Muscle layer of duodenum (tissue), 2 donors: ENCODE data around the gene DBNL.

Experiments
- H3K27ac ChIP-seq: one replicate; pipeline ENCODE4 v1.7.0; 2013; ENCODE audit warnings: mild to moderate bottlenecking, low read length
- H3K27me3 ChIP-seq: one replicate; pipeline ENCODE4 v1.7.0; 2013; ENCODE audit warnings: low read depth, mild to moderate bottlenecking, control low read depth, low read length
- H3K36me3 ChIP-seq, 2 donors: one replicate each; pipeline ENCODE4 v1.7.0; 2013; ENCODE audit warnings: low read length in 2 of 2, control low read depth in 1 of 2, mild to moderate bottlenecking in 1 of 2; ENCODE audit not compliant: insufficient read depth in 2 of 2, control insufficient read depth in 1 of 2
- H3K4me1 ChIP-seq, 2 donors: one replicate each; pipeline ENCODE4 v1.7.0; 2013; ENCODE audit warnings: low read length in 2 of 2, mild to moderate bottlenecking in 2 of 2, control low read depth in 1 of 2, moderate library complexity in 1 of 2; ENCODE audit not compliant: insufficient read depth in 2 of 2, control insufficient read depth in 1 of 2
- H3K4me3 ChIP-seq, 2 donors: one replicate each; pipeline ENCODE4 v1.7.0; 2013; ENCODE audit warnings: low read length in 2 of 2, low read depth in 1 of 2, mild to moderate bottlenecking in 1 of 2
- H3K9me3 ChIP-seq, 2 donors: one replicate each; pipeline ENCODE4 v1.7.0; 2013; ENCODE audit warnings: low read length in 2 of 2, control low read depth in 1 of 2, mild to moderate bottlenecking in 1 of 2; ENCODE audit not compliant: control insufficient read depth in 1 of 2
- donor health status: healthy.

The DBNL gene

DNA sequence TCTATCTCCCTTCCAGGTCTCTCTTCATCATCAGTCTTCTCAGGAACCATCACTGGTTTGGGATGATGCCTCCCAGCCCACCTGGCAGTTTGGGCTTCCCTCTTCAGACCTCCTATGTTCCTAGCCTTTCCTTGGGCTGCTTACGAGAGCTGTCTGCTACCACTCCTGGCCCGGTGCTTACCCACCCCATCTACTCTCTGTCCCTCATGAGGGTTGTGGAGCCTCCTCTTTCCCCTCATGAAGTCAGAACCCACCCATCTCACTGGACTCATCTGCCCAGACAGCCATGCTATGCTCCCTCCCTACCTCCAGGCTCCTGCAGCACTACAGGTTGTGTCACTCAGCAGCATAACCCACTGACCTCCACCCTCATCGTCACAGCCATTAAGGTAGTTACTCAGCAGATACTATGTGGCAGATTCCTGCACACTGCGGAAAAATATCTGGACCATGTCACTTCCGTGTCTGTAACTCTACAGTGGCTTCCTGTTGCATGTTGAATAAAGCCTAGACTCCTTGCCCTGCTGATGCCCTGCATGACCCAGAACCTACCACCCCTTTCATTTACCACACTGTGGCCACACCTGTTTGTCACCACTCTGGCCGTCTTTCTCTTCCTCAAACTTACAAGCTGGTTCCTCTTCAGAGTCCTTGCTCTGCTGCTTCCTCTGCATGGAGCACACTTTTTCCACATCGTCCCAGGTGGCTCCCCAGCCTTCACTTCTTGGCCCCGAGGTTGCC lies 2.0 kb downstream of the DBNL start:
- peak overlapping the region in 1 of 2 donors; percentile 45 for H3K4me3 ChIP-seq
- H3K27me3 ChIP-seq: no peaks in the 10 kb centered on the region
- H3K4me1 ChIP-seq: peaks cover 12 to 24% of the 10 kb centered on the region in 2 donors
- H3K27ac ChIP-seq: no peak overlapping the region
- no peaks in the 10 kb centered on the region for H3K9me3 ChIP-seq
- H3K36me3 ChIP-seq: peaks cover 21 to 26% of the 10 kb centered on the region in 2 donors

DNA sequence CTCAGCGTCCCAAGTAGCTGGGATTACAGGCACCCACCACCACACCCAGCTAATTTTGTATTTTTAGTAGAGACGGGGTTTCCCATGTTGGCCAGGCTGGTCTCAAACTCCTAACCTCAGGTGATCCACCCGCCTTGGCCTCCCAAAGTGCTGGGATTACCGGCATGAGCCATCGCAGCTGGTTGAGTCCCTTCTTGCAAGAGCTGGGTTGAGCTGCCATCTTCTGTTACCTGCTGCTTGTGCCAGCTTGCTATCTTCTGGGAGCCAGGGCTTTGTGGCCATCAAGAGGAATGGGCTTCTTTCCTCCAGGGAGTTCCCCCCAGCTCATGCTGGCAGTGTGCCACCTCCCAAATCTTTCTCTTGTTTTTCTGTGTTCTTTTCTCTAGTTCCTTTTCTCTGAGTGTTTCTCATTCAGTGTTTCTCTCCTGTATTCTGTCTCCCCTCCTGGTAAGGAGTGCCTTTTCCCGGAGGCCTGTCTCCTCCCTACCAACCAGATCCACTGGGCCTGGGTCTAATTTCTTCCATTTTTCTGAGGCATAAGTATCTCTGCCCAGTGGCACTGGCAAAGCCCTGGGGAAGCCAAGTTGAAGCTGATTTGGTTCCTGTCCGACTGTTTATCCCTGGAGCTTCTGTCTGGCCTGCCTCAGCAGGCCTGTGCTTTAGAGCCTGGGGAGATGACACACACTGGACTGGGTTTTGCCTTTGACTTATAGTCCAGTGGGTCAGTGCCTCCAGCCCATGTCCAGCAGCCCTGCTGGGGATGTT lies 3.7 kb downstream of the DBNL start:
- no peak overlapping the region for H3K27ac ChIP-seq
- H3K36me3 ChIP-seq: peaks cover 36 to 43% of the 10 kb centered on the region in 2 donors
- no peak overlapping the region for H3K4me3 ChIP-seq
- no peaks in the 10 kb centered on the region for H3K9me3 ChIP-seq
- no peaks in the 10 kb centered on the region for H3K27me3 ChIP-seq
- H3K4me1 ChIP-seq: peaks cover 12 to 24% of the 10 kb centered on the region in 2 donors

DNA sequence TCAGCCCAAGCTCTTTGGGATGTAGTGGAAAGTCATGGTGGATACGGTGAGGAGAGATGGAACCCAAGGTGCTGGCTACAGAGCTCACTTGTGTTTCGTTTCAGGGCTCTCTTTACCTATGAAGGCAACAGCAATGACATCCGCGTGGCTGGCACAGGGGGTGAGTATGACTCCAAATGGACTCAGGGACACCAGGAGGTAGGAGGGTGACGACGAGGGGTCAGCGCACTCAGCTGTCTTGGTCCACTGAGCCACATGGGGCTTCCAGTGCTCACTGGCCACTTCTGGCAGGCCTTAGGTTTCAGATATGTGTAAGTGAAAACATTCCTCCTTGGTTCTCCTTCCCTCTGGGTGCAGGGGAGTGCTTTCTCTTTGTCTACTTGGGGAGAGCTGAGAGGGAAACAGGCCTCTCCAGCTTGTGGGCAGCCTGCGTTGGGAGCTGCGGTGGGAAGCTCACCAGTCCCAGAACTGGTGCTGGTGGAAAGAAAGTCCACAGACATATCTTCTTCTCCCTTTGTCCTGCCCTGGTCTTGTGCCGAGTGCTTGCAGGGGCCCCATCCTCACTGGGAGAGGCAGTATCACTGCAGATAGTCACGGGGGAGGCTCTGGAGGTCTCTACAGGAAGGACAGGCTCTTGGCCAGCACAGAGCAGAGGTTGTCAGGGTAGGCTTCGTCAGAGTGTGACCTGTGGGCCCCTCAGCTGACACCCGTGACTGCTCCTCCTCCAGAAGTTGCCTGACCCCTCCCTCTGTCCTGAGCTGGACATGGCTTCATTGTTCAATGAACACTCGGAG lies 5.8 kb downstream of the DBNL start:
- H3K4me1 ChIP-seq: peaks cover 6 to 18% of the 10 kb centered on the region in 2 donors
- H3K27ac ChIP-seq: no peak overlapping the region
- no peaks in the 10 kb centered on the region for H3K9me3 ChIP-seq
- H3K27me3 ChIP-seq: no peaks in the 10 kb centered on the region
- H3K4me3 ChIP-seq: no peak overlapping the region
- peaks cover 38 to 59% of the 10 kb centered on the region in 2 donors for H3K36me3 ChIP-seq

DNA sequence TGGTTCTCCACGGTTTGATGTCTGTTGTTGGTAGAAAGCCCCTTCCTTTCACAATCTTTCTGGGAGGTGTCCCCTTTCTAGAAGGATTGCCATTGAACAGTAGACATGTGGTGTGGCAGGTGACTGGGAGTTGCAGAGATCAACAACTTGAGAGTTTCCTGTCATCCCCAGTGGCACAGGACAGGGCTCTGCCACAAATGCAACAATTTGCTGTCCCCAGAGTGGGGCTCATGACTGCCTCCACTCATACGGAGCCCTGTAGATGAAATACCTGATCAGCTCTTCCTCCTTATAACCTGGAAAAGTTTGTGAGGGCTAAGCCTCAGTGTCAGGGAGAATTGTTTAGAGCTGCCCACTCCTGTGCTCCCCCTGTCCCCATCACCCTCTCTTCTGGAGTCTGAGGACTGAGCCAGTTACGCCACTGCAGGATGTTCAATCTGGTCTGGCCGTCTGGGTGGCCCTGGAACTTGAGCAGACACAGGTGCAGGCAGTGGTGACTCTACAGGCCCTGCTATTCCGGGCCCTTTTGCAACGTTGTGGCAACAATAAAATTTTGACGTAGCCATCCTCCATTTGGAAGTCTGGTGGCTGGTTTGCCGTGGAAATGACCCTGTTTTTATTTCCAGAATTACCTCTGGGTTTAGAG lies 6.5 kb downstream of the DBNL start:
- H3K36me3 ChIP-seq: peaks cover 40 to 60% of the 10 kb centered on the region in 2 donors
- H3K9me3 ChIP-seq: no peaks in the 10 kb centered on the region

DNA sequence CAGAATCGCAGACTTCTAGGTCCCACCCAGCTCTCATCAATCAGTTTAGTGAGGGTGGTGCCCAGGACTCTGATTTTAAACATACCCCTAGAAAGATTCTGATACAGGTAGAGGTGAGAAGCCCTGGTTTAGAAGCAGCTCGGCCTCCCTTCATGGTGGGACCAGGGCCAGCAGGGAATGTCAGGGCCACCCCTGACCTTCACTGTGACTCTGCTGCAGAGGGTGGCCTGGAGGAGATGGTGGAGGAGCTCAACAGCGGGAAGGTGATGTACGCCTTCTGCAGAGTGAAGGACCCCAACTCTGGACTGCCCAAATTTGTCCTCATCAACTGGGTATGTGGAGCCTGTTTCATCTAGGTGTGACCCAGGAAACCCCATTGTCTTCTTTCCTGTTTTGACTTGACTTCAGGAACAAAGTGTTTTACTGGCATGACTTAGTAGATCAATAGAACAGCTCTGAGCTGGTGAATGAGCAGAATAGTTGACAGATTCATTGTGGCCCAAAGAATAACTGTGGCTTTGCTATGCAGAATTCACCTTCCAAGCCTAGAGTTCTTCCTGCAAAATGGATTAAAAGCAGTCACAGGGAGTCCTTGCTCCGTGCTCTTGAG lies 7.2 kb downstream of the DBNL start:
- no peak overlapping the region for H3K4me3 ChIP-seq
- H3K4me1 ChIP-seq: peaks cover 0 to 4% of the 10 kb centered on the region in 2 donors
- H3K27ac ChIP-seq: no peak overlapping the region
- no peaks in the 10 kb centered on the region for H3K27me3 ChIP-seq
- H3K9me3 ChIP-seq: no peaks in the 10 kb centered on the region
- H3K36me3 ChIP-seq: peaks cover 47 to 58% of the 10 kb centered on the region in 2 donors

More for the DNA sequence above, 6.5 kb downstream of the DBNL start:
- Histone ChIP-seq H3K27ac (no peak overlapping the region), H3K27me3 (no peaks in the 10 kb centered on the region), H3K4me1 (peaks cover 0 to 11% of the 10 kb centered on the region in 2 donors), H3K4me3 (no peak overlapping the region)

DNA sequence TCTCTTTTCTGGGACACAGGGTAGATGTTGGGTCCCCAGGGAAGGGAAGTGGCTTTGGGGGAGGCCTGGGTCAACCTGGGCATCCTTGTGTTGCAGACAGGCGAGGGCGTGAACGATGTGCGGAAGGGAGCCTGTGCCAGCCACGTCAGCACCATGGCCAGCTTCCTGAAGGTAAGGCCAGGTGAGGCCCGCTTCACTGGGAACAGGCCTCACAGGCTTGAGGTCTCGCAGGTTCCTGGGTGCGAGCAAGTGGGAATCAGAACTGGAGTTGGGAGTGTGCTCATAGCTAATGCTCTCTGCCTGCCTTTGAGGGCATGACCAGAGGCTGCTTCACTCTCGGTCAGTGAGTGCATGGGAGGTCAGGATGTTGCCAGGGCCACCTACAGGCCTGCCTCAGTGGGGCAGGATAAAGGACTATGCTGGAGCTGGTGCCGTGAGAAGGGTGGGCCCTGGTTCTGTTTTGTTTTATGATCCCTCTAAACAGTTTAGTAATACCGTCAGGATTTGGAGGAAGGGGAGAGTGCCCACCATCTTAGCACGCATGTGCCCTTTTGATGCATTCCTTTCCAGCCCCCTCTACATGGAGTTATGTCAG lies 8.4 kb downstream of the DBNL start:
- no peak overlapping the region for H3K4me3 ChIP-seq
- H3K36me3 ChIP-seq: peaks cover 58 to 68% of the 10 kb centered on the region in 2 donors
- H3K9me3 ChIP-seq: no peaks in the 10 kb centered on the region
- no peaks in the 10 kb centered on the region for H3K4me1 ChIP-seq
- H3K27me3 ChIP-seq: no peaks in the 10 kb centered on the region
- no peak overlapping the region for H3K27ac ChIP-seq

DNA sequence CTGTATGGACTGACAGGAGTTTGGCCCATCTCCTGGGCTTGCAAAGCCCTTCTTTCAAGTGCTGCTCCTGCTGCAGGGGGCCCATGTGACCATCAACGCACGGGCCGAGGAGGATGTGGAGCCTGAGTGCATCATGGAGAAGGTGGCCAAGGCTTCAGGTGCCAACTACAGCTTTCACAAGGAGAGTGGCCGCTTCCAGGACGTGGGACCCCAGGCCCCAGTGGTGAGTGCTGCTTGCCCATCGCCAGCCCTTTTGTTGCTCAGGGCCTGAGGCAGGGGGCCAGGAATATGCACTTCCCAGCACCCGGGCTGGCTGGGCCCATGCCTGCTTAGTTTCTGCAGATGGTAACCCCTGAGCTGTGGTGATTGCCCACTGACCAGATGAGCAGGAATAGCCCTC lies 12.2 kb downstream of the DBNL start:
- Histone ChIP-seq H3K4me3 (no peak overlapping the region), H3K27ac (no peak overlapping the region), H3K27me3 (no peaks in the 10 kb centered on the region), H3K36me3 (peaks cover 70 to 86% of the 10 kb centered on the region in 2 donors), H3K4me1 (no peaks in the 10 kb centered on the region), H3K9me3 (no peaks in the 10 kb centered on the region)

DNA sequence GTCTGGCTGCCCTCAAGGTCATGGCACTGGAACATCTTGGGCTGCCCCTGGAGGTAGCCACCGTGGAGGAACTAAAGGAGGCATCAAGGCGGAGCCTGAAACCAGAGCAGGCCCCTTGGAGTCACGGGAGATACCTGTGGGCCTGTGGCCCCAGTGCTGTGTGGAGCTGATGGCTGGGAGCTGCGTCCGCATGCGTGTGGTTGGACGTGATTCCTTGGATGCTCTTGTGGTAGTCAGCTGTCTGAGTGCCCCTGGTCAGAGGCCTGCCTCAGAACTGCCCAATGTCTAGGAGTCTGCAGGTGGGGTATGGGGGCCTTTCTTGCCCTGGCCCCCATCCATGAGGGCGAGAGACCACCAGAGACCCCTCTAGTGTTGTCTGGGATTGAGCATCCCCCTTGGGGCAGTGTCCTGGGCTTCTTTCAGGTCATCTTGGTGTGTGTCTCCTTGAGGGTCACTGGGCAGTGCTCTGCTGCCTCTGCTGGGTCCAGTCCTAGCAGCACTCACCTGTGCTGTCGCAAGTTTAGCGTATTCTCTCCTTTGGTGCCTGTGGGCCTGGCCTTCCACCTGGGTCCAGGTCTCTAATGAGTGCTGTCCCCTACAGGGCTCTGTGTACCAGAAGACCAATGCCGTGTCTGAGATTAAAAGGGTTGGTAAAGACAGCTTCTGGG lies 12.8 kb downstream of the DBNL start:
- no peak overlapping the region for H3K4me3 ChIP-seq
- H3K27me3 ChIP-seq: no peaks in the 10 kb centered on the region
- peaks cover 71 to 86% of the 10 kb centered on the region in 2 donors for H3K36me3 ChIP-seq
- no peaks in the 10 kb centered on the region for H3K4me1 ChIP-seq
- no peak overlapping the region for H3K27ac ChIP-seq
- no peaks in the 10 kb centered on the region for H3K9me3 ChIP-seq

DNA sequence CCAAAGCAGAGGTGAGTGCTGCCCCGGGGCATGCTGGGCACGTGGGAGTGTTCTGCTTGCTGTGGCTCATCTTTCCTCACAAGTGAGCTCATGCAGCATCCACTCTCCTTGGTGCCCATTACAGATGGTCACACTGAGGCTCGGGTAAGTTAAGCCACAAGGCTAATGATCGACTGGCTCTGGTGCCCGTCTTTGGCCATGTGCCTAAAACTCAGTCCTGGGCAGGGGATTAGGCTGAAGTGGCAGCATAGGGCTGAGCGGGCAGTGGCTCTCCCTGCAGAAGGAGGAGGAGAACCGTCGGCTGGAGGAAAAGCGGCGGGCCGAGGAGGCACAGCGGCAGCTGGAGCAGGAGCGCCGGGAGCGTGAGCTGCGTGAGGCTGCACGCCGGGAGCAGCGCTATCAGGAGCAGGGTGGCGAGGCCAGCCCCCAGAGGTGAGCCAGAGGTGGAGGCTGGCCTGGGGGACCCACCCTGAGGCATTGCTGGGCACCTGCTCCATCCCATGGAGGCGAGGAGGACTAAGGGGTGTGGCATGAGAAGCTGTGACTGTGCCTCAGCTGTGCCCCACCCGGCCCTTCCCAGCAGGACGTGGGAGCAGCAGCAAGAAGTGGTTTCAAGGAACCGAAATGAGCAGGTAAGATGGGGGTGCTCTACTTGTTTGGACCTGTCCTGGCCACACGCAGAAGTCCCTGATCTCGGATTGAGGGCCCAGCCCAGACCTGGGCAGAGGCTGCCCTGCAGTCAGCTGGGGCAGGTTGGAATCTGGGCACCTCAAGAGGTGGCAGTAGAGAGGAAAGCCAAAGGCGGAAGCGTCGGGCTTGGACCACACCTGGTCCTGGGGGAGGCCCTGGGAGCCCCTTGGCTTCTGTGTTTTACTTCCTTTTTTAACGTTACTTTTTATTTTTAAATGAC lies 13.6 kb downstream of the DBNL start:
- Histone ChIP-seq H3K27ac (no peak overlapping the region), H3K9me3 (no peaks in the 10 kb centered on the region), H3K36me3 (peaks cover 64 to 81% of the 10 kb centered on the region in 2 donors), H3K27me3 (no peaks in the 10 kb centered on the region), H3K4me3 (no peak overlapping the region), H3K4me1 (no peaks in the 10 kb centered on the region)
